ENCODE data around the gene PPM1K. TPM values are rescaled to one million over a fixed set of nuclear protein-coding genes. Genes with fewer than 3 reads are reported as not detected.

Gene PPM1K
- total RNA-seq, 1 experiment from 2014 or later = 4.9 TPM

DNA sequence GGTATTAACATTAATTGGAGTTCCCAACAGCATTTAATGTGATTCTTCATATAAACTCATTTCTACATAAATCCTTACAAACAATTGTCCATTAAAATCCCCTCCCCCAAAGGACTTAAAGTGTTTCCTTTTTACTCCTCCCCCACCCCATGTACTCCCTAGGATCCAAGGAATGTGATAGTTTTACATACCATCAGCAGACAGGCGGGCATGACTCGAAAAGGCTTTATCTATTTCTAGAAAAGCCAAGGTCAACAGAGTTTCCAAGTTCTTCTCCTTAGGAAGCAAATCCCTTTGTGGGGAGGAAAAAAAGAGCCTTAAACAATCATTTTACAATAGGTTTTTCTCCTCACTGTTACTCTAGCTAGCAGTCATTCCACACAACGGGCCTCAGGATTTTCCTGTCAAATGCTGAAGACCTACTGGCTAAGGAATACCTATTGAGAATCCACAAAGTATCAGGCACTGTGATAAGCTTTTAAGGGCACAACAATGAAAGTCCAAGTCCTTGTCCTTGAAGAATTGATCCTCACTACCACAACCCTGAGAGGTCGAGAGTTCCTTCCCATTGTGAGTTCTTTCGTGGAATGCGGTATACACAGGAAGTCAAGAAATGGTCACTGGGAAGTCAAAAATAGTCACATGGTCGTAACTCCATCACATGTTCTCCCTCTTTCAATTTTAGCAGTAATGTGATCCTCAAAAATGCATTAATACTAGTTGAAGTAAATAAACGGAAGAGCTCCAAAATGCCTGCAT is 7.2 kb downstream of the PPM1K start:
- DNase-seq (ENCODE audit: low spot score) = no peak

DNA sequence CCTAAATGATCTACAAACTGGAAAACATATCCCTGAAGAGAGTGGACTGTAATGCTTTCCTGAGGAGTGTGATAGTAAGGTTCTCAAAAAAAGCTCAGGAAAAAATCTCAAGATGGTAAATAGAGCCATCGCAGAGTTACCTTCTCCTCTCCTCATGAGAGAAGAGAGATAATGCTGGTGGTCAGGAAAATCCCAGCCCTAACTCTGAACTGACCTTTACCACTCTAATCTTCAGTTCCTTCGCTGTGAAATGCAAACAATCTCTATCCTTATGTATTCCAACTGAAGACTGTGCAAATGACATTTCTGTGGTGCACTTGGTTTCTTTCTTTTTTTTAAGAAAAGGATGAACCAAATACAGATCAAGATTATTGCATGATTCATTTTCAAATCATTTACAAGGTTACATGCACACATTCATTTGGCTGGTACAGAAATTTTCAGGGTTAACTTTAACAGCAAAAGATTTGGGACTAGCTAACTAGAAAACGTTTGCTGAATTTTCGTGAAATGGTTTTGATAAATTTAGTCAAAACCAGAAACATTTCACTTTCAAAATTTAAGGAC is 8.3 kb downstream of the PPM1K start:
- no peak for DNase-seq (ENCODE audit: low spot score)

DNA sequence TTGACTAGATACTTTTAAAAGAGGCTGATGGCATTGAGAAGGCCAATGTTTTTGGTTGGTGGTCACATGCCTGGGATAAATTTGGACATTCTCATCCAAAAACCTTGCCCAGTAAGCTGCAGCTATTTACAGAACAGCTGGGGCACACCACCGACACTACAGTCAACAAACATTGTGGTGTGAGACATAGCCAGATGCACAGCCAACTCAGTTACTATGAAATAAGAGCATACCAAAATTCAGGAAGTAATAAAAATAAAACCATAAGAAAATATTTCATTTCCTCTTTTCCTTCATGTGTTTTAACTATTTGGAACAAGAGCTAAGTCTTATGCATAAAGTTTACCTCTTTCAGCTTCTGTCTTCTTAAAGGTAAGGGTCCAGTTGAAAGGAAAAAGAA is 8.8 kb downstream of the PPM1K start:
- DNase-seq (ENCODE audit: low spot score) = no peak

DNA sequence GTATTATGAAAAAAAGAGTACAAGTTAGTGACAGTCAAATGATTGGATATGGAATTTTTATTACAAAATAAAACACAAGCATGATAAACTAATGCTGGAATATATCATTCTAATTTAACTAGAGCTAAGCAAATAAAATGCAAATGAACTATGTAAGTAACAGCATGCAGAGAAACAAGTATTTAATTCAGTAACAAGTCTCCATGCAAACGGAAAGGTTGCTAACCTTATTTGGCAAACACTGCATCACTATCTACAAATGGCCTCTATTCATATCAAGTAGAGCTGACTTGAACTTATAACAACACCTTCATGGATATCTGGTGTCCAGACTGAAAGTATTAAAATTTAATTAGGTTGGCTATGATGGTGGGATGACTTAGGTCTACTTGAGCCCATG is 15.4 kb downstream of the PPM1K start:
- no peak for DNase-seq (ENCODE audit: low spot score)

DNA sequence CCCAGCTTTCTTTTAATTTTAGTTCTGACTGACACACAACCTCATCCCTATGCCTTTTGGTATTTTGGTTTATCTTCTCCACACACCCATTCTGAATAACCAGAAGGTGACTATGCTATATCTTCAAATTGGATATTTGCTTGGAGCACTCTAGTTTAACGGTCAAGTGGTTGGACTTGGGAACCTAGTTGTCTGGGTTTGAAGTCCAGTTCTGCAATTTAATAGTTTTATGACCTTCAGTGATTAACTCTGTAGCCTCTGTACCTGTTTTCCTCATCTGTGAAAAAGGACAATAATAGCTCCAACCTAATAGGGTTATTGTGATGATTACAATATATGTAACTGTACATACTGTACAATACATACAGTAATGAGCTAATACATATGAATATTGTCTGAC is 20.0 kb downstream of the PPM1K start:
- no peak for DNase-seq (ENCODE audit: low spot score)

DNA sequence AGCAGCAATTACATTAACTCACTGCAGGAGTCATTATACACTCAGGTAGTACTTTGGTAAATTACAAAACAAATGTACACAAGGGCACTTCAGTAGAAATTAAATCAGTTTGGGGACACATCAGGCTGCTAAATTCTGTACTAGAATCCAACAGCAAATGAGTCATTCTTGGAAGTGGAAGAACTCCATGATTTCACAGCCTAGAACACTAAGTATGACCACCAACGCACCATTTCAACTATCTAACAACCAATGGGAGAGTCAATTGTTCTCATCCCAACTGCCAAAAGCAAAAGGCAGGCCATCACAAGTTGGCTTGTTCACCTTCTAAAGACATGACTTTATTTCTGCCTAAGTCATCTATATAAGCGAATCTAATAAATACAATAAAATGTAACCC is 26.6 kb downstream of the PPM1K start:
- DNase-seq (ENCODE audit: low spot score) = no peak

DNA sequence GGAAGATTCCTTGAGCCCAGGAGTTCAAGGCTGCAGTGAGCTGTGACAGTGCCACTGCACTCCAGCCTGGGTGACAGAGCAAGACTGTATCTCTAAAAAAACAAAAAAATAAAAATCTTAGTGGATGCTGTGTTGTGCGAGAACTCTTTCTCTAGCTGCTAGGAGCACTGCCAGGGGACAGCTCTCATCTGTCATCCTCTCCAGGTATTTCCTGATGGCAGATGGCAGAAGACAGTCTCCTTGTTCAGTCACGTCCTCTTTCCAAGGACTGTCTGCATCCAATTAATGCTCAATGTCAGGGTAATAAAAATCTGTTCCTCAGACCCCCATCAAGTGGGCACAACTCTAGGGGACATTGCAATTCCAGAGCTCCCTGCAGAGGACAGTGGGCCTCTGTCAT is 29.2 kb downstream of the PPM1K start:
- no peak for DNase-seq (ENCODE audit: low spot score)

DNA sequence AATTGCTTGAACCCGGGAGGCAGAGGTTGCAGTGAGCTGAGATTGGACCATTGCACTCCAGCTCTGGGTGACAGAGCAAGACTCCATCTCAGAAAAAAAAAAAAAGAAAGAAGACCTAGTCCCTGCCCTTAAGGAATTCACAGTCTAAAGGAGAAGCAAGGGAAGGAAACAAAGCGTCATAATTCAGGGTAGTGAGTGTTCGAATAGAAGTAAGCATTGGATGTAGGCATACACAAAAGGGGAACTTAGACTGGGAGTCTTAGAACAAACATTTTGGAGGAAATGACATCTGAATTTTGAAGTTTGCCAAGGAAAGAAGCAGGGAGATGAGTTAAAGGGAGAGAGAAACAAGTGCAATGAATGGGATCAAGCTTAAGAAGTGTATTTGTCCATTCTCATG is 32.4 kb downstream of the PPM1K start:
- DNase-seq (ENCODE audit: low spot score) = no peak

DNA sequence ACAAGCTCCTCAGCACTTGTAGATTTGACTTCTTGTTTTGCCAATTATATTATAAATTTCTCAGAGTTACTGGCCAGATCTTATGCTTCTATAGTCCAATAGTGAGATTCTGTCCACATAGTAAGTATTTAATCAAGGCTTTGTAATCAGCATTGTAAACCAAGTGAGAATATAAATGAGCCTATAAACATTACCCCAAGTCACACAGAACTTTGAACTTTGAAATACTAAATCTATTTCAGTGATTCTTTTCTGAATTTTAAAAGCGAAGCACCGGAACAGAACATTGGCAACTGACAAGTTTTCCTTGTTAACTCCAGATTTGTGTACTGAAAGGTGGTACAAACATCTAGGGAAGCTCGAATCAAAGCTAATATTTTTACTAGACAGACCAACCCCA is 37.2 kb downstream of the PPM1K start:
- no peak for DNase-seq (ENCODE audit: low spot score)

DNA sequence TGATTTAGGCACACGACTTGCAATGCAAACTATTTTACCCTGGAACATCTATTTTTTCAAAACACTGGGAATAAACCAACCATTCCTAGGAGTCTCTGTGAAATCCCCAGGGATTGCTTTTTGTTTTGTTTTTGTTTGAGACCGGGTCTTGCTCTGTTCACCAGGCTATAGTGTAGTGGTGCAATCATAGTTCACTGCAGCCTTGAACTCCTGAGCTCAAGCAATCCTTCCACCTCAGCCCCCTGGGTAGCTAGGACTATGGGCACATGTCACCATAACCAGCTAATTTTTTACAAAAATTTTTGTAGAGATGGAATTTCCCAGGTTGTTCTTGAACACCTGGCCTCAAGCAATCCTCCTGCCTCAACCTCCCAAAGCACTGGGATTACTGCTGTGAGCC is 37.8 kb downstream of the PPM1K start:
- DNase-seq (ENCODE audit: low spot score) = no peak

DNA sequence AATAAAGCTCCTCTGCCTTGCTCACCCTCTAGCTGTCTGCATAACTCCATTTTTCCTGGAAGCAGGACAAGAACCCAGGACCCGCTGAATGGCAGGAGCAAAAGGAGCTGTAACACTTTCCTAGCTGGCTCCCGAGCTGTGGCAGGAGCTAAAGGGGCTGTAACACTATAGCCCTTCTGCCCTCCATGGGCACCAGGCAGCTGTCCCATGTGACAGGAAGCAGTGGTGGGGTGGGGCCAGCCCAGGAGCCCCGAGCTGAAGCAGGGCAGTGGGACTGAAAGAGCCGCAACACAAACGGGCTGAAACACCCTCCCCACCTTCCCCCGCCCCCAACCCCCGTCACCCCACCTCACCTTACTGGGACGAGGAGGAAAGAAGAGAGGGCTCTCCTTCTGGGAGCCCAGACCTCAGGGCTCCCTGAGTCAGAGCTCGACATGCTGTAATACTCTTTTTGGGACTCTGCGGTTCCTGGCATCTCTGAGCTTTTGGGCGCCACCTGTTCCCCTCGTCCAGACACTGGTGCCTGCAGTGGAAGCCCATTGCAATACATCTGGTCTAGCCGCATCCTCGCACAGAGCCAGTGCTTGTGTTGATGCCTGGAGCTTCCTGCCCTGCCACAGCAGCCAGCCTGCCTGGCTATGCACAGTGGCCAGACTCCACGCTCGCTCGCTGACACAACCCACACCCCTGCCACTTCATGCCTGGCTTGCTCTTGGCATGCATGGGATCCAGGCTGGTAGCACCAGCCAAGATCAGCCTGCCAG is 39.4 kb downstream of the PPM1K start:
- DNase-seq (ENCODE audit: low spot score) = no peak

DNA sequence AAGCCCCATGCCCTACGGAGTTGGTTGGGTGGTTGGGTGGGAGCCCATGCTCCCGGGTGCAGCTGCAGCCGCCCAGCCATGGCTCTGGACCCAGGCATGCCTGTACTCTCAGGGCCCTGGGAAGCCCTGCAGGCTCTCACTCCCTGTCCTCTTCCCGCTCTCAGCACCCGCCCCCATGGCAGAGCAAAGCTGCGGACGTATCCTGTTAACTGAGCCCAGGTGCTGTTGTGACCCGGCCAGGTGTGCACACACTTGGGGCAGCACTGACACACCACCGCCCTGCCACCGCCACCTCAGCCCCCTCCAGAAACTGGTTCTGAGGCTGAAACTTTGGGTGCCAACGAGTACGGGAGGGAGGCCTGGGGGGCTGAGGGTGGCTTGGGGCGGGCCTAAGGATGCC is 40.3 kb downstream of the PPM1K start:
- DNase-seq (ENCODE audit: low spot score) = no peak

DNA sequence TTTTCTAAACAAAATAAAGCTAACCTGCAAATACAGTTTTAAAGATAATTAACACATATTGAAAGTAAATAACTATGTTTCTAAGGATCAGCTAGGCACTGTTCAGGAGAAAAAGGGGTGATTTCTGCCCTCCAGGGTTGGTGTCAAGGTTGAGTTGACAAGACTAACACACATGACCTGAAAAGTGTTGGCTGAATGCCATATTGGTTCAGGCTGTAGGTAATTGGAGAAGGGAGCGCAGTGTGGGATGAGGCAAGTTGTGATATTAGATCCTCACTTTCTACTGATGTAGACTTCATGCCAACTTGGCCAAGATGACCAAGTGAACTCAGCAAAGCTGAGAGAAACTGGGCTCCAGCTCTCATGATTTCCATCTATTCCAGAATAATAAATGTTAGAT is 42.2 kb downstream of the PPM1K start:
- DNase-seq (ENCODE audit: low spot score) = no peak

DNA sequence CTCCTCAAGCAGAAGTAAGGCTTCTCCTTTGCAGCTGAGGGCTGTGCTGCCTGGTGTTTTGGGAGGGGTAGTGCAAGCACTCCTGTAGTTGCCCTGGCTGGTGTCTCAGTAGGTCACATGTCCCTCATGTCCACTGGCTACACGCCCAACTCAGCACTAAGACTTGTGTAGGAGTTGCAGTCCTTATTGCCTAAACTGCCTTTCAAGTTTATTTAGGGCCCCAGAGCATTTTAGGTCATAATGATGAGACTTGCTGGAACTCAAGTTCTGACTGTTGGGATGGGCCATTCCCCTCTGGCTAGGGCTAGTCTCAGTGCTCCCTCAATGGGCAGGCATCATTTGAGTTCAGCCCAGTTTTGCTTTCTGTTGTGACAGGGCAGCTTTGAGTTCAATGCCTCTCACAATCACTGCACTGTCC is 44.1 kb downstream of the PPM1K start:
- DNase-seq (ENCODE audit: low spot score) = no peak

DNA sequence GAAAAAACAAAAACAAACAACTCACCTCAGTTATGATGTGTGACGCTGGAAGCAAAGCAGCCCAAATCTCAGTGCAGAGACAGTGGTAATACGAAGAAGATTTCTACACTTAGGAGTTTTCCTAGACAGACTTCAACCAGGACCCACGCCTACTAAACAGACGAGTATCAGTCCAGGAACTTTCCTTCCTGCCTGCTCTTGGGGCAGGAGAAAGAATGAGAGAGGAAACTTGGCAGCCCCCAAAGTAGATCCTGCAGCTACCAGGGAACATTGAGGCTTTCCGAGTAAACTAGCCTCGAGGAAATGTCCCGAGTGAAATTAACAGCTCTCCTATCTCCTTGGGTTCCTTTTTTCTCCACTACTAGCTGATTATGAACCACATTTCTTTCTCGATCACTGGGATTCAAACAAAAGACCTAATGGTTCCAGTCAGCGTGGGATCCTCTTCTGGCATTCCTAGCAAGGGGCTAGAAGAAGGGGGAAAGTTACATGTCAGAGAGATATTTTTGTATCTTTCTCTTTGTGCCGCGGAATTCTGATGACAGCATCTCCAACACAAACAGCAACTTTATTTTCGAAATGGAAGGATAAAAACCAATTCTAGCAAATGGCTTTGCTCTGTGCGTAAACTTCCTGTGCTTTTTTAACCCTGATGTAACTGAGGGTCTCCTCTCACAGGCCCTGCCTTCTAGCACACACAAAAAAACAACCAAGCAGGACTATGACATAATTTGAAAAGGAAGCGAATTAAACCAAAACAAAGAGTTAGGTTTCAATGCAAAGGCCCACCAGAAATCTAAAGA is 53.2 kb downstream of the PPM1K start:
- DNase-seq (ENCODE audit: low spot score) = no peak

DNA sequence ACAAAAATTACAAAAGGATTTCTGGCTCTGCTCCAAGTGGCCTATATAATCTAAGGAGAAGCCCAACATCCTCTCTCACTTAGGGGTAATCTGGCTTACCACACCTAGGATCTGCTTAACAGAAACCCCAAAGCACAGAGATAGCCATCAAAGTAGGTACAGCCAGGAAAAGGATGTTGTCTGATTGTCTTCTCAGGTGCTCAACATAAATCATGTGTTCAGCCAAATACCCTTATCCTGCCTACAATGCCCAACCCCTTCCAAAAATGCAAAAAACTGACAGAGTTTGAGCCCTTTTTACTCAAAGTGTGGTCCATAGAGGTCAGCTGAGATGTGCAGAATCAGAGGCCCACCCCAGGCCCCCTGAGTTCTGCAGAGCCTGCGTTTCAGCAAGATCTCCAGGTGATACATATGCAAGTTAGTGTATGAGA is 53.9 kb downstream of the PPM1K start:
- no peak for DNase-seq (ENCODE audit: low spot score)

DNA sequence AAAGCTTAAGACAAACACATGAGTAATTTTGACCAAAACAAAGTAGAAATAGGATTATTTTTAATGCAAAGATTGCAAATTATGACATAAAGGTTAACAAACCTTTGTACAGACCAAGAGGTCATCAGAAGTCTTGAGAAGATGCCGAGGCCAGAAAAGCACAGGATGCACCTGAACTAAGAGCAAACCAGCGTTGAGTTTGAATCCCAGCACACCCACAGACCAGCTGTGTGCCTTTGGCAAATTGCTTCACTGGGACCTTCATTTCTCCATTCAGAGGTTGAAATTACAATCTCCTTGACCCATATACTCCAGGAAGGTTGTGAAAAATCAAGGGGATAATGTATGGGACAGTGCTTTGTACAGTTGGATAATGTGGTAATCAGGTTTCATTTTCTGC is 56.6 kb downstream of the PPM1K start:
- DNase-seq (ENCODE audit: low spot score) = no peak

DNA sequence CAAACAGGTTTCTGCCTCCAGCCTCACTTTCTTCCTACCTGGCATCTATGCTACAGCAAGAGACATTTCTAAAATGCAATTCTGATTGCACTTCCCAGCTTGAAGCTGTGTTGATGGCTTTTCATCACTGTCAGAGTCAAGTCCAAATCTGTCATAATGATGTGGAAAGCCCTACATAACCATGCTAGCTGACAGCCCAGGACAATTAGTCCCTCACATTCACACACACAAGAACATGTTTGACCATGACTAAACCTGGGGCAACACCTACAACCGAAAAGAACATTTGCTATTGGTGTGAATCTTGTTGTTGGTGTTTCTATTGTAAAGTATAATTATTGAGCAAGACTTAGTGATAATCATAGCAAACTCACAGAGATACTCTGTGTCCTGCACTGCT is 58.2 kb downstream of the PPM1K start:
- no peak for DNase-seq (ENCODE audit: low spot score)

DNA sequence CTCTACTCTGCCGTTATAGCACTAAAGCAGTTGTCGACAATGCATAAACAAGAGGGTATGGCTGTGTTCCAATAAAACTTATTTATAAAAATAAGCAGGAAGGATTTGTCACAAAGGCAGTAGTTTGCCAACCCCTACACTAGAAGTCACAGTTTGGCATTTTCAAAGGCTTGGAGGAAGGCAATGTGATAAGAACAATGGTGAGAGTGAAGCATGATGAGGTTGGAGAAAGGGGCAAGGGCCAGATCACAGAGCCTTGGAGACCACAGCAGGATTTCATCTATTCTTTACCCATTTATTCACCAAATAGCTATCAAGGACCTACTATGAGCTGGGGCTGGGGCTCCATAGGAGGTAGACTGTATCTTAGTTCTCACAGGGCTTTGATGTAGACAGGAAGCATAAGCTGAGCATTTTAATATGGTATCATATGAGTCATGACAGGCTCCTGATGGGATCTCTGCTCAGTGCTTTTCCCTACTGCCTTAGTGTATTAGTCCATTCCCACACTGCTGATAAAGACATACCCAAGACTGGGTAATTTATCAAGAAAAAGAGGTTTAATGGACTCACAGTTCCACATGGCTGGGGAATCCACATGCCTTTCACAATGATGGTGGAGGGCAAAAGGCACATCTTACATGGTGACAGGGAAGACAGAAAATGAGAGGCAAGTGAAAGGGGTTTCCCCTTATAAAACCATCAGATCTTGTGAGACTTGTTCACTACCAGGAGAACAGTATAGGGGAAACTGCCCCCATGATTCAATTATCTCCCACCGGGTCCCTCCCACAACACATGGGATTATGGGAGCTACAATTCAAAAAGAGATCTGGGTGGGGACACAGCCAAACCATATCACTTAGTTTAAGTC is 58.9 kb downstream of the PPM1K start:
- DNase-seq (ENCODE audit: low spot score) = no peak

DNA sequence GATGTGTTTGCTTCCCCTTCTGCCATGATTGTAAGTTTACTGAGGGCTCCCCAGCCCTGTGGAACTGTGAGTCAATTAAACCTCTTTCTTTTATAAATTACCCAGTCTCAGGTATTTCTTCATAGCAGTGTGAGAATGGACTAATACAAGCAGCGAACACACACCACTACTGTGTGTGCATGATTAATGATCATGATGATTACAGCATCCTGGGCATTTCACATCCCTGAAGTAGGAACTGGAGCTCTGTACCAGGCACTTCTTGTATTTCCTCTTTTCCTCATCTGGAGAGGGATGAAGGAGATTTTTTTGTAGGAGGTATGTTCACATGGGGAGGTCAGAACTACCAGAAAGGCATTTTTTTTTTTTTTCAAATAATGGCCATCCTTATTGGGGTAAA is 60.8 kb downstream of the PPM1K start:
- no peak for DNase-seq (ENCODE audit: low spot score)

DNA sequence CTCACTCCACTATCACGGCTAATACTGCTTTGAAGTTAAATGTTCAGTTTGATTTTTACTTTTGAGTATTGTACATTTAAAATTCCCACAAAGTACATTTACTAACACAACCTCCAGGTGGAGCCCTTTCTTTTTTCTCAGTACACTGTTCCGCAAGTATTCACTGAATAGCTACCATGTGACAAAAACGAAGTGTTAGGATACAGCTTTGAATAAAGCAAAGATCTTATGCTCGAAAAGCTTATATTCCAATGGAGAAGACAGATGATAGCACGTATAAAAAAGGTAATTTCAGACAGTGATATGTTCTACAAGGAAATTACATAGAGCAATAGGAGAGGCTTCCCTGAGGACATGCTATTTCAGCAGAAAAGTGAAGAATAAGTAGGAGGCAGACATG is 65.3 kb downstream of the PPM1K start:
- DNase-seq (ENCODE audit: low spot score) = peak; percentile 40

Data from H4 (cell line).